BLaER1 treated with 17β-estradiol and CSF1 and Interleukin-3, amounts not matched to agents 10 nM and 100 nM (cell line): ENCODE data around the gene C1GALT1C1L.

Experiments
- H3K27ac ChIP-seq, 11 experiments: shearing (Covaris generic); formaldehyde crosslinking; 2 replicates each; pipeline ENCODE4 v1.8.1; 2022
- H3K27me3 ChIP-seq, 11 experiments: shearing (Covaris generic); formaldehyde crosslinking; 2 replicates each; pipeline ENCODE4 v1.8.1; 2022
- H3K36me3 ChIP-seq, 11 experiments: shearing (Covaris generic); formaldehyde crosslinking; 2 replicates each; pipeline ENCODE4 v1.8.1; 2022
- H3K4me1 ChIP-seq, 10 experiments: shearing (Covaris generic); formaldehyde crosslinking; 2 replicates each; pipeline ENCODE4 v1.8.1; 2022
- H3K4me2 ChIP-seq, 11 experiments: shearing (Covaris generic); formaldehyde crosslinking; 2 replicates each; pipeline ENCODE4 v1.8.1; 2022
- H3K4me3 ChIP-seq, 10 experiments: shearing (Covaris generic); formaldehyde crosslinking; 2 replicates each; pipeline ENCODE4 v1.8.1; 2022
- H3K9ac ChIP-seq, 11 experiments: shearing (Covaris generic); formaldehyde crosslinking; 2 replicates each; pipeline ENCODE4 v1.8.1; 2022
- H3K9me3 ChIP-seq, 11 experiments: shearing (Covaris generic); formaldehyde crosslinking; replicated peaks in 1 of 11; 2 replicates each; pipeline ENCODE4 v1.8.1; 2022
- H4K20me1 ChIP-seq, 11 experiments: shearing (Covaris generic); formaldehyde crosslinking; 2 replicates each; pipeline ENCODE4 v1.8.1; 2022
- Cebpa-rat ChIP-seq, 11 experiments: shearing (Covaris generic); IDR thresholded peaks; 2 replicates each; pipeline ENCODE4 v1.8.1; 2022

Gene C1GALT1C1L

DNA sequence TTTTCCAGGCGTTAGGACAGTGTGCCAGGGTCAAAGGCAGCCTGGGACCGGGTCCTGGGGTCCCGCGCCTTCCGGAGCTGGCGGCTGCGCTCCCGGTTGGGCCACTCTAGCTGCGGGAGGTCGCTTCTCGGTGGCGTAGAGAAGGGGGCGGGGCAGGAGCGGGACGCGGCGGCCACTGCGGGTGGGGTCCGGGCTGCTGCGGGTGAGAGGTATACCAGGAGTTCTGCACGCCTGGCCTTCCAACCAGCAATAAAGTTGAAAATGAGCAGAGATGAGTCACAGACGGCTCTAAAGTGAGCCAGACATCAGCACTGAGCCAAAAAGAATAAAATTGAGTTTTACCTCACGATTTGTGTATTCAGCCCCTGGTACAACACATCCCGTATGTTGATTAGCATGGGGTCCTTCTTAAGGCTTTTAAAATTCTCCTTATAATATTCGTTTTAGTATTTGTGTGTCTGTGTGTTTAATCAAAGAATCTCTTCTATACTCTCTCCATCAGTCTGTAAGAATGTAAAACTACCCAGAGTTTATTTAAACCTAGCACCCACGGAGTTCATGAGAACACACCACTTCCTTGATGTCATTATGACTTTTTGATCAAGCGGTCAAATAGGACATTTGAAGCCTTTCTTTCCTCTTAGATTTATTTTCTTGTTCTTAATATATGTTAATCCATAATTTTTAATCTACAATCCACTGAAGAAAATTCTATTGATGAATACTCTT lies at the start of gene C1GALT1C1L:
C1GALT1C1L (minus strand) TSS at position 108 of the 729 bp plus-strand sequence; CDS start at position 1, 107 bp downstream.
- Histone ChIP-seq H3K9ac (no peak within 1 kb of the TSS), H3K9me3 (peaks cover 15 to 24% (median 20%) of the 10 kb centered on the region in 11 experiments), H3K4me2 (no peak within 1 kb of the TSS), H3K36me3 (no peaks in the 10 kb centered on the region), H4K20me1 (no peaks in the 10 kb centered on the region), H3K4me3 (no peak within 1 kb of the TSS), H3K27ac (no peak within 1 kb of the TSS), H3K4me1 (no peaks in the 10 kb centered on the region), H3K27me3 (no peaks in the 10 kb centered on the region)
- no peak for TF ChIP-seq Cebpa-rat (IDR thresholded peaks at IDR 0.05)

DNA sequence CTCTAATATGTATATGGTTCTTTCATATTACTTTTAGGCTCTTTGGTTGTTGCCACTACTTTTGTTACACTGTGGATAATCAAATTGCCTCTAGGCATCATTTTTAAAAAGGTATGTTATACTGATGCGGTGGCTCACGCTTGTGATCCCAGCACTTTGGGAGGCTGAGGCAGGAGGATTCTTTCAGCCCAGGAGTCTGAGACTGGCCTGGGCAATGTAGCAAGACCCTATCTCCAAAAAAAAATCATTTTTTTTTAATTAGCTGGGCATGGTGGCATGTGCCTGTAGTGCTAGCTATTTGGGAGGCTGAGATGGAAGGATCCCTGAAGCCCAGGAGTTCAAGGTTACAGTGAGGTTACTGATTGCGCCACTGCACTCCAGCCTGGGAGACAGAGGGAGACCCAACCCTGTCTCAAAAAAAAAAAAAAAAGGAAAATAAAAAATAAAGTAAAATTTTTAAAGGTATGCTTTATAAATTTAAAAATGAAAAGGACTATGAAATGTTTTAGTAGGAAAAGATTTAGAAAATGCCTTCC lies 49.5 kb upstream of the C1GALT1C1L start:
- no peaks in the 10 kb centered on the region for H3K9me3 ChIP-seq
- H3K36me3 ChIP-seq, result no peaks in the 10 kb centered on the region
- H3K27ac ChIP-seq, result no peak overlapping the region
- H3K4me3 ChIP-seq, result no peak overlapping the region
- no peak overlapping the region for H3K9ac ChIP-seq
- H3K4me1 ChIP-seq, result peaks cover 0 to 4% (median 0%) of the 10 kb centered on the region in 10 experiments; a peak in 2 of 20 replicates
- H3K27me3 ChIP-seq, result no peaks in the 10 kb centered on the region
- no peaks in the 10 kb centered on the region for H4K20me1 ChIP-seq
- no peak for TF ChIP-seq Cebpa-rat (IDR thresholded peaks at IDR 0.05)
- no peak overlapping the region for H3K4me2 ChIP-seq

DNA sequence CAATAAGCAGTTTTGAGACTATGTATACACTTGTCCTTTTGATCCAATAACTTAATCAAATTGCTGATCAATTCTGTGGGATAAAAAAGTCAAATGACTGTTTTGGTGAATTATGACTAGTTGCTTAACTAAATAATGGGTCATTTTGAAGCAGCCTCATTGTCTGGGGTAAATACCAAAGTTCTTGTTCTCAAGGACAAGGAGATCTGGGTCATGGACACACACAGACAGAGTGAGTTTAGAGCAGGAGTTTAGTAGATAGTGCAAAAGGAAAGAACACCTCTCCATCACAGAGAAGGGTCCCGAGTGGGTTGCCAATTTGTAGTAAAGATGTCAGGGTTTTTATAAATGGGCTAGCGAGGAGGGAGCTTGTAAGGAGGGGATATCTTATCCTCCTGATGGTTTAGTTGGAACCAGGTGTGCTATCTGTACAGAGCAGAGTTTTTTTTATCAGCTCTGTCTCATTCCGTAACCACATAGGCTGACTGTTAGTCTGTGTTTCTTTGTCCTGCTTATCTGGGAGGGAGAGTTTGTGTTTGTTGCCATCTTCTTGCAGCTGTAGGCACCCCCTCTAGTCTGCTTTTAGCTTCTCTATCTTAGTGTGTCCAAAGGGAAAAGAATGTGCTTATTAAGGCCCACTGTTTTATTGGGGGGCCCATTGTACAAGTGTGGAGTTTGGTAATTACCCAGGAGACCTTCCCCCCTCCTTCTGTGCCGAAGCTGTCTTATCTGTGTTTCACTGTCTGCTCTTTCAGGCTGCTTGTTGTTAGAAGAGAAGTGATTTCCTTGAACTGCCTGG lies 48.7 kb upstream of the C1GALT1C1L start:
- Histone ChIP-seq H3K36me3 (no peaks in the 10 kb centered on the region), H3K9me3 (no peaks in the 10 kb centered on the region), H3K4me1 (peaks cover 0 to 4% (median 0%) of the 10 kb centered on the region in 10 experiments; a peak in 4 of 20 replicates), H3K27ac (no peak overlapping the region), H4K20me1 (no peaks in the 10 kb centered on the region), H3K9ac (no peak overlapping the region), H3K4me2 (no peak overlapping the region), H3K27me3 (no peaks in the 10 kb centered on the region), H3K4me3 (no peak overlapping the region)
- TF ChIP-seq Cebpa-rat (IDR thresholded peaks at IDR 0.05), result no peak

DNA sequence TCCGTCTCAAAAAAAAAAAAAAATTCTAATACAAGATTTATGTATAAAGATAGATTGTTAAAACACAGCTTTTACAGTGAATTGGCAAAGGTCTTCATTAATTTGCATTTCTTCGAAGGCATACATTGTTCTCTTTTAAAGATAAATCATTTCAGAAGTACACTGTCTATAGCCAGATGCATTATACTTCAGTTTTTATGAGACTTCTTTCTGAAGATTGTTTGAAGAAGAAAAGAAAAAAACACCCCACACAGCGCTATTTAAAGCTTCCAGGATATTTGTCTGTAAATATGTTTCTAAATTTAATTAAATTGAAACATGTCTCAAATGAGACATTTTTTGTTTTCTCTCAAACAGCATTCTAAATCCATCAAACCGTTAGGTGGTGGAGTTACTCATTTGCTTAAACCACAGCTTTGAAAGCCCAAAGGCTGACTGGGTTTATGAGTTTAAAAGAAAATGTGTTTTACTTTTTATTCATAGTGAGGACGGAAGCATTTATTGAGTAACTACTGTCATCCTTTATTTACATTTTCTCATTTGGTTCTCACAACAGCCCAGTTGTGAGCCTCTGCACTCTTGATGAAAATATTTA lies 42.4 kb upstream of the C1GALT1C1L start:
- Histone ChIP-seq H4K20me1 (no peaks in the 10 kb centered on the region), H3K4me3 (no peak overlapping the region), H3K9me3 (no peaks in the 10 kb centered on the region), H3K27me3 (no peaks in the 10 kb centered on the region), H3K4me1 (peaks cover 18 to 49% (median 31%) of the 10 kb centered on the region in 10 experiments), H3K9ac (no peak overlapping the region; a peak in 2 of 22 replicates), H3K27ac (no peak overlapping the region), H3K36me3 (no peaks in the 10 kb centered on the region), H3K4me2 (peak overlapping the region; percentile 10 to 62 (median 40); a peak in 15 of 22 replicates)
- TF ChIP-seq Cebpa-rat (IDR thresholded peaks at IDR 0.05), result no peak

DNA sequence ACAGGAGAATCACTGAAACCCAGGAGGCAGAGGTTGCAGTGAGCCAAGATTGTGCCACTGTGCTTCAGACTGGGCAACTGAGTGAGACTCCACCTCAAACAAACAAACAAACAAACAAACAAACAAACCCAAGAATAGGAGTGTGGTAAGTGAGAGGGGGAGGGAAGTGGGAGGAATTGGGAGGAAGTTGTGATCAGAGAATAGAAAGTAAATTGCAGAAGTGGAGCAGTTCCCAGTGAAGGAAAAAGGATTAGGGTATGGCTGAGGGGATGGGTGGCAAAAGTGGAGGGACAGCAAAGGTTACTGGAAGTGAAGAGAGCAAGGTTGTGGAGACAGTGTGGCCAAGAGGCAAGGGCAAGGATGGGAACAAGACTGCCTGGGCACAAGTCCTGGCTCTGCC lies 41.1 kb upstream of the C1GALT1C1L start:
- no peak overlapping the region for H3K9ac ChIP-seq
- peak overlapping the region; percentile 25 to 62 (median 46); a peak in 20 of 22 replicates for H3K4me2 ChIP-seq
- TF ChIP-seq Cebpa-rat (IDR thresholded peaks at IDR 0.05), result no peak
- H4K20me1 ChIP-seq, result no peaks in the 10 kb centered on the region
- H3K27me3 ChIP-seq, result no peaks in the 10 kb centered on the region
- peak overlapping the region in 3 of 11 experiments; percentile 28 to 42 (median 31); a peak in 3 of 22 replicates for H3K27ac ChIP-seq
- no peaks in the 10 kb centered on the region for H3K9me3 ChIP-seq
- no peak overlapping the region for H3K4me3 ChIP-seq
- peaks cover 18 to 50% (median 31%) of the 10 kb centered on the region in 10 experiments for H3K4me1 ChIP-seq
- no peaks in the 10 kb centered on the region for H3K36me3 ChIP-seq

DNA sequence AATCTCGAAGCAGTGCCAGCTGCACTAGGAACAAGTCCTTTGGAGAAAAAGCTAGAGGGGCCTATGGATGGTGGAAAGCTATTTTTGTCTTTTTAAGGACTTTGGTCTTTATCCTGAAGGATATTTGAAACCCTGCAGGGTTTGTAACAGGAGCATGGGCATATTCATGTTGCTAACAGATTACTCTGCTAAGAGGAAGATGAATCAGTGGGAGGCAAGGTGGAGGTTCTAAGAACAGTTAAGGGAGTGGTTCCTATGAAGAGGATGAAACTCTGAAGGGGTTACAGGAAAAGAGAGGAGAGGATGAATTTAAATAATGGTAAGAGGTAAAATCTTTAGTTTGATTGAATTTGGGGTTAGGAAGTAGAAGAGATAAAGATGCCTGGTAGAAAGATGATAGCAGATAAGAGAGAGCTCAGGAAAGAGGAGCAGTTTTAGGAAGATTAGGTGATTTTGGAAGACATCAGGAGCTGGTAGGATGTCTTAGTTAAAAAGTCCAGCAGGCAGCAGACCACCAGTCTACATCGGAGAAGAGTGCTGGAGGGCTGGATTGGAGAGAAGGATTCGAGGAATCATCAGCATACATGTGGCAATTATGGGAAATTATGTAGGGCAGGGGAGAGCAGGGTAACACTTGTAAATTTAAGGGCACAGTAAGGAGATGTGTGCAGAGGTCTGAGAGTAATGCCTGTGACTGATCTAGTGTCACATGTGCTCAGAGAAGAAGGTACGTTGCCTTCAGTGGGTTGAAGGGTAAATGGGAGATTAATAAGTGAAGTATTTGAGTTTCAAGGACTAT lies 39.3 kb upstream of the C1GALT1C1L start:
- H3K9ac ChIP-seq, result no peak overlapping the region
- H4K20me1 ChIP-seq, result no peaks in the 10 kb centered on the region
- no peaks in the 10 kb centered on the region for H3K36me3 ChIP-seq
- no peaks in the 10 kb centered on the region for H3K9me3 ChIP-seq
- H3K4me3 ChIP-seq, result no peak overlapping the region
- no peak overlapping the region for H3K27ac ChIP-seq
- TF ChIP-seq Cebpa-rat (IDR thresholded peaks at IDR 0.05), result no peak
- peak overlapping the region in 4 of 11 experiments; percentile 36 to 70 (median 70); a peak in 6 of 22 replicates for H3K4me2 ChIP-seq
- peaks cover 18 to 50% (median 31%) of the 10 kb centered on the region in 10 experiments for H3K4me1 ChIP-seq
- no peaks in the 10 kb centered on the region for H3K27me3 ChIP-seq

DNA sequence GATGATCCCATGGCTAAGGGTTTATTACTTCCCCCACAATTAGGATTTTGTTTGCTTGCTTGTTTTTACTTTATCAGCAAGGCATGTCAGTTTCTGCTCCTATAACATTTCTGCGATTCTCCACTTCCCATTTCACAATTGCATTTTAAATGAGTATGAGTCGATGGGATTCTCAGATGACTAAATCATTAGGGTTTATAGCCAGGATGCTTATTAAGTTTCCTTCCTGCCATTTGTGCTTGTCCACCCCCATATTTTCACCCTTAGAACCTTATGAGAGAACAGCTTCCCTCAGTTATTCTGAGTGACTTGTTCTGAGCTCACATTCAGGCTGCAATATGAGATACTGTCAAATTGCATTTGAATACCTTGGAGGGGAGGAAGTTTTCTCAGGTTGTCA lies 37.9 kb upstream of the C1GALT1C1L start:
- no peaks in the 10 kb centered on the region for H3K9me3 ChIP-seq
- H3K4me1 ChIP-seq, result peaks cover 18 to 50% (median 29%) of the 10 kb centered on the region in 10 experiments
- no peaks in the 10 kb centered on the region for H3K27me3 ChIP-seq
- H3K4me2 ChIP-seq, result peak overlapping the region in 6 of 11 experiments; percentile 25 to 70 (median 56); a peak in 12 of 22 replicates
- H3K36me3 ChIP-seq, result no peaks in the 10 kb centered on the region
- no peak for TF ChIP-seq Cebpa-rat (IDR thresholded peaks at IDR 0.05)
- H3K4me3 ChIP-seq, result no peak overlapping the region
- H4K20me1 ChIP-seq, result no peaks in the 10 kb centered on the region
- no peak overlapping the region for H3K9ac ChIP-seq
- H3K27ac ChIP-seq, result peak overlapping the region in 1 of 11 experiments; percentile 6; a peak in 2 of 22 replicates

DNA sequence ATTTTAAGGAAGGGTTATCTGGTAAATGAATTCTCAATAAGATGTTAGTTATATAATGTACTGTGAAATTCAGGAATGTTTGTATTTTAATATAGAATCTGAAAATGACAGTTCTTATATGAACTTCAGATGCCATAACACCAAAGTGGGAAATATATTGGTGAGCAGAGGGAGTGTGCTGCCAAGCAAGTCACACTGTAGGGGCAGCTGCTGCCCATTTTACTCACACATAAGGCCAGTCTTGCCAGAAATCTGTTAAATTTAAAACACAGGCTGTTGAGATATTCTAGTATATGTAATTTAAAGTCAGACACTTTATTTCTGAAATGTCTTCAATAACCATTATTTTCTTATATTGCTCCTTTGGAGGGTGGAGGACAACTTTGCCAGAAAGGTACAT lies 34.6 kb upstream of the C1GALT1C1L start:
- no peaks in the 10 kb centered on the region for H3K36me3 ChIP-seq
- H4K20me1 ChIP-seq, result no peaks in the 10 kb centered on the region
- no peak overlapping the region for H3K27ac ChIP-seq
- H3K4me3 ChIP-seq, result no peak overlapping the region
- no peak overlapping the region for H3K9ac ChIP-seq
- H3K4me2 ChIP-seq, result no peak overlapping the region
- no peak for TF ChIP-seq Cebpa-rat (IDR thresholded peaks at IDR 0.05)
- H3K27me3 ChIP-seq, result no peaks in the 10 kb centered on the region
- peaks cover 0 to 33% (median 10%) of the 10 kb centered on the region in 10 experiments; a peak in 11 of 20 replicates for H3K4me1 ChIP-seq
- H3K9me3 ChIP-seq, result no peaks in the 10 kb centered on the region
